Measurements from ENCODE around the gene OSBP.

DNA sequence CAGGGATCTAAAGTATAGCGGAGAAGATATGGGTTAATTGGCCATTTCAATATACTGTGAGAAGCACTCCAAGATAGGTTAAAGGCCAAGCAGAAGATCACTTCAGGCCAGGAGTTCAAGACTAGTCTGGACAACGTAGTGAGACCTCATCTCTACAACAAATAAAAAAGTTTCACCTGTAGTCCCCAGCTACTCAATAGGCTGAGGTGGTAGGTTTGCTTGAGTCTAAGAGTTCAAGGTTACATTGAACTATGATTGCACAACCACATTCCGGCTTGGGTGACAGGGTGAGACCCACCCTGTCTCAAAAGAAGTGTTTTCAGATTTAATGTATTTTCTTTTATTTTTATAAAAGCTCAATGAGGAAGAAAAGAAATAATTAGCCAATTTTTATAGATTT is 27.8 kb upstream of the OSBP start:
- TF ChIP-seq, protein P1, sequence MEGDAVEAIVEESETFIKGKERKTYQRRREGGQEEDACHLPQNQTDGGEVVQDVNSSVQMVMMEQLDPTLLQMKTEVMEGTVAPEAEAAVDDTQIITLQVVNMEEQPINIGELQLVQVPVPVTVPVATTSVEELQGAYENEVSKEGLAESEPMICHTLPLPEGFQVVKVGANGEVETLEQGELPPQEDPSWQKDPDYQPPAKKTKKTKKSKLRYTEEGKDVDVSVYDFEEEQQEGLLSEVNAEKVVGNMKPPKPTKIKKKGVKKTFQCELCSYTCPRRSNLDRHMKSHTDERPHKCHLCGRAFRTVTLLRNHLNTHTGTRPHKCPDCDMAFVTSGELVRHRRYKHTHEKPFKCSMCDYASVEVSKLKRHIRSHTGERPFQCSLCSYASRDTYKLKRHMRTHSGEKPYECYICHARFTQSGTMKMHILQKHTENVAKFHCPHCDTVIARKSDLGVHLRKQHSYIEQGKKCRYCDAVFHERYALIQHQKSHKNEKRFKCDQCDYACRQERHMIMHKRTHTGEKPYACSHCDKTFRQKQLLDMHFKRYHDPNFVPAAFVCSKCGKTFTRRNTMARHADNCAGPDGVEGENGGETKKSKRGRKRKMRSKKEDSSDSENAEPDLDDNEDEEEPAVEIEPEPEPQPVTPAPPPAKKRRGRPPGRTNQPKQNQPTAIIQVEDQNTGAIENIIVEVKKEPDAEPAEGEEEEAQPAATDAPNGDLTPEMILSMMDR (IDR thresholded peaks at IDR 0.05), result no peak
- TF ChIP-seq POLR2A (IDR thresholded peaks at IDR 0.05), result no peak

Data from heart left ventricle (tissue), 13 donors.